Mesodermal cell (in vitro differentiated cells): Measurements from ENCODE around the gene OR13C8.
"Not testable (repeated sequence)": the region's sequence is repeated elsewhere in the genome, so short reads cannot be mapped to it uniquely, and the experiment has no call there.

Source experiments
- H3K27ac ChIP-seq: 2 replicates; pipeline ENCODE4 v1.7.0; 2013; ENCODE audit warnings: mild to moderate bottlenecking, low read depth, low read length, moderate library complexity; ENCODE audit not compliant: severe bottlenecking
- H3K36me3 ChIP-seq: 2 replicates; pipeline ENCODE4 v1.7.1; 2013; ENCODE audit warnings: mild to moderate bottlenecking, low read length, moderate library complexity; ENCODE audit not compliant: control insufficient read depth, insufficient read depth
- H3K4me1 ChIP-seq: one replicate; pipeline ENCODE4 v1.7.1; 2013; ENCODE audit warnings: mild to moderate bottlenecking, low read length; ENCODE audit not compliant: insufficient read depth, control insufficient read depth, poor library complexity, severe bottlenecking
- H3K4me3 ChIP-seq: 2 replicates; pipeline ENCODE4 v1.7.0; 2013; ENCODE audit warnings: low read length, control low read depth, mild to moderate bottlenecking; ENCODE audit not compliant: insufficient read depth, poor library complexity, severe bottlenecking; ENCODE audit errors: extremely low read depth
- H3K9me3 ChIP-seq: 2 replicates; pipeline ENCODE4 v1.7.1; 2013; ENCODE audit warnings: mild to moderate bottlenecking, low read length, moderate library complexity; ENCODE audit not compliant: control insufficient read depth
- WGBS, 2 experiments: methylation state at CpG; one replicate each; pipeline ENCODE4 v1.1.5; 2013; ENCODE audit warnings: missing lambda C conversion rate in 2 of 2; ENCODE audit not compliant: insufficient coverage in 2 of 2; 5-methylcytosine and 5-hydroxymethylcytosine counted together

The OR13C8 gene

DNA sequence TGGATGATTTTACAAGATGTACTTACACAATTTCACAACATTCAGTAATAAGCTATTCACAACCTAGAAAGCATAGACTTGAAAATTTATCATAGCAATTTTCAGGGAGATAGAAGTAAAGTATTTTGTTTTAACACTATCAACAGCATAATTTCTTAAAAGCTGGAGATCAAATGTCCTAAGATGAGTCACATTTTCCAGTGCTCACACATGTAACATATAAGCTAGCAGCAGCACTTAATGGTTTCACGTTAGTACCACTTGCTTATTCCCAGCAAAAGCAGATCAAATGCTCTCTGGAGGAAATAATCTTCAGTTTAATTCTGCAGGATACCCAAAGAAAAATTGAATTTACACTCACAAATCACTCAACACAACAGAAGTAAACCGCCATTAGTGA, 6.5 kb downstream of the OR13C8 start:
- WGBS, 2 experiments: 67 to 89% methylated on average over 1 of the region's 2 CpGs
- peaks cover 4% of the 10 kb centered on the region for H3K9me3 ChIP-seq

DNA sequence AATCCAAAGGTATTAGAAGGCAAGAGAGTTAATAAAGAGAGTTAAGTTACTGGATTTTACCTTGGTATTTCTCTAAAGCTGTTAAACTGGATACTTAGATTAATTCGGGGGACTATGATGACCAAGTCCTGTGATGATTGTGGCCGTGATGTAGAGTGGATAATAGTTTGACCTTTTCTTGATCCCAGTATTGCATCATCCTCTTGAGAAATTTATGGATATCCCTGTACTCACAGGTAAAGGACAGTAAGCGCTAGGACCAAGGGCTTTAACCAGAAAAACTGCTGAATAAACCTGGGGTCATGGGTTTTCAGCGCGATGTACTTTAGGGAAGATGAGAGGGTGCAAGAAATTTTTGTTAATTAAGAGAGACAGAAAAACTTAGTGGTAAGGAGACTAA, 8.3 kb downstream of the OR13C8 start:
- Histone ChIP-seq H3K4me3 (no peak overlapping the region), H3K27ac (no peak overlapping the region), H3K4me1 (no peaks in the 10 kb centered on the region), H3K9me3 (no peaks in the 10 kb centered on the region), H3K36me3 (no peaks in the 10 kb centered on the region)
- WGBS, 2 experiments: 80 to 98% methylated on average over 2 to 3 of the region's 5 CpGs

More for the DNA sequence above, 6.5 kb downstream of the OR13C8 start:
- H3K36me3 ChIP-seq: no peaks in the 10 kb centered on the region
- no peak overlapping the region for H3K4me3 ChIP-seq
- H3K4me1 ChIP-seq: no peaks in the 10 kb centered on the region
- H3K27ac ChIP-seq: no peak overlapping the region

GRCh38 chr9:104580562-104580961, 11.6 kb downstream of the OR13C8 start:
- Histone ChIP-seq H3K9me3 (no peaks in the 10 kb centered on the region), H3K36me3 (no peaks in the 10 kb centered on the region), H3K4me1 (no peaks in the 10 kb centered on the region), H3K27ac (no peak overlapping the region), H3K4me3 (no peak overlapping the region)
- WGBS, 2 experiments: no CpG with 5 or more reads among the region's 1 CpG

- WGBS, 2 experiments: no CpG with 5 or more reads among the region's 1 CpG
- Histone ChIP-seq H3K4me1 (no peaks in the 10 kb centered on the region), H3K36me3 (no peaks in the 10 kb centered on the region), H3K4me3 (no peak overlapping the region), H3K27ac (no peak overlapping the region), H3K9me3 (no peaks in the 10 kb centered on the region)
These were observed 17.7 kb downstream of the OR13C8 start for GRCh38 chr9:104586496-104587180.

DNA sequence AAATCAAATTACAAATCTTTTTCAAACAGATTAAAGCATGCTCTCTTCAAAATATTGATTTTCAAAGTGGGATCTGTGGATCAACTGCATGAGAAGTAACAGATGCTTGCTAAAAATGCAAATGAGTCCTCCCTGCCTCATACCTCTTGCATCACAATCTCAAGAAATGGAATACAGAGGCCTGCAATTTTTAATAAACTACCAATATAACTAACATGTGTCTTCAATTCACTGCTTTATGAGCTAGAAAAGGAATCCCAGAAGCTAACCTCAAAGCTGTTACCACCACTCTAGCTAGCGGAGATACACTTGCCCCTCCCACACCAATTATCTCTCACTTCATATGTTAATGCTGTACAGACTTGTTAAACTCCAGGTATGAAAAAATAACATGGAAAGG, 20.7 kb downstream of the OR13C8 start:
- 60% methylated on average over 1 of the region's 1 CpG; no CpG with 5 or more reads in 1 of the 2 experiments for WGBS, 2 experiments
- no peaks in the 10 kb centered on the region for H3K36me3 ChIP-seq
- H3K27ac ChIP-seq: no peak overlapping the region
- H3K4me1 ChIP-seq: no peaks in the 10 kb centered on the region
- H3K4me3 ChIP-seq: no peak overlapping the region
- no peaks in the 10 kb centered on the region for H3K9me3 ChIP-seq

DNA sequence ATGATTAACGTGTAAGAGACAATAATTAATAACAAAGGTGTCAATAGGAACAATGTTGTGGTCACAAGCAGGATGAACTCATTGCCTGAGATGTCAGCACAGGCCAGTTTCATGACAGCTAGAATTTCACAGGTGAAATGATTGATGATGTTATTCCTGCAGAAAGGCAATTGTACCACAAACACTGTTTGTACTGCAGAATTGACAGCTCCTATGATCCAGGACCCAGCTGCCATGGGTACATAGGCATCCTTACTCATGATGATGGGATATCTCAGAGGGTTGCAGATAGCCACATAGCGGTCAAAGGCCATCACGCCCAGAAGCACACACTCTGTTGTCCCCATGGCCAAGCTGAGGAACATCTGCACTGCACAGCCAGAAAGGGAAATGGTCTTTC, 29.8 kb downstream of the OR13C8 start:
- WGBS, 2 experiments: 42% methylated on average over 1 of the region's 3 CpGs; no CpG with 5 or more reads in 1 of the 2 experiments
- H3K4me1 ChIP-seq: not testable (repeated sequence)

DNA sequence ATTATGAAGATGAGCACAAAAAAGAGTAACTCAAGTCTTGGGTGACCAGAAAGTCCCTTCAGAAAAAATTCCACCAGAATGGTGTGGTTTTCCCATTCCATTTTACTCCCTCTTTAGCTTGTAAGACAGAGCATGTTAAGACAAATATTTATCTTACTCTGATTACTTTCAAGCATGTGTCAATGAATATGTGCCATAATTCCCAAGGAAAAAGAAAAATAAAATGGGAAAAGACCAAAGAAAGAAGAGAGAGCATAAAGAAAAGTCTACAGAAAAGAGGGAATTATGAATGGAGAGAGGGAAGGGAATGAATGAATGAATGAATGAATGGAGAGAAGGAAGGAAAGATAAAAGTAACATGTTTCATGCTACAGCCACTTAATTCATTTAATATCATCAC, 30.3 kb downstream of the OR13C8 start, which contains the start of gene OR13C5:
TSS of gene OR13C5 (minus strand) at position 101 of the 400 bp plus-strand sequence. CDS start at position 101, 0 bp downstream.
- not testable (repeated sequence) for H3K4me3 ChIP-seq, H3K9me3 ChIP-seq, H3K36me3 ChIP-seq, H3K27ac ChIP-seq, H3K4me1 ChIP-seq

More for the DNA sequence above, 29.8 kb downstream of the OR13C8 start:
- H3K4me3 ChIP-seq, H3K27ac ChIP-seq, H3K9me3 ChIP-seq, H3K36me3 ChIP-seq: not testable (repeated sequence)

DNA sequence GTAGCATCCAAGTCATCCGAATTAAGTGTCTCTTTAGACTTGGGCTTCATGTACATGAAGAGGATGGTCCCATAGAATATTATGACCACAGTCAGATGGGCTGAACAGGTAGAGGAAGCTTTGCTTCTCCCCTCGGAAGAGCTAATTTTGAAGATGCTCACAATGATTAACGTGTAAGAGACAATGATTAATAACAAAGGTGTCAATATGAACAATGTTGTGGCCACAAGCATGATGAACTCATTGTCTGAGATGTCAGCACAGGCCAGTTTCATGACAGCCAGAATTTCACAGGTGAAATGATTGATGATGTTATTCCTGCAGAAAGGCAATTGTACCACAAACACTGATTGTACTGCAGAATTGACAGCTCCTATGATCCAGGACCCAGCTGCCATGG, 35.8 kb downstream of the OR13C8 start:
- WGBS, 2 experiments: 83 to 90% methylated on average over 2 of the region's 3 CpGs
- Histone ChIP-seq H3K9me3 (no peaks in the 10 kb centered on the region), H3K27ac (no peak overlapping the region), H3K4me3 (no peak overlapping the region), H3K4me1 (no peaks in the 10 kb centered on the region), H3K36me3 (no peaks in the 10 kb centered on the region)

DNA sequence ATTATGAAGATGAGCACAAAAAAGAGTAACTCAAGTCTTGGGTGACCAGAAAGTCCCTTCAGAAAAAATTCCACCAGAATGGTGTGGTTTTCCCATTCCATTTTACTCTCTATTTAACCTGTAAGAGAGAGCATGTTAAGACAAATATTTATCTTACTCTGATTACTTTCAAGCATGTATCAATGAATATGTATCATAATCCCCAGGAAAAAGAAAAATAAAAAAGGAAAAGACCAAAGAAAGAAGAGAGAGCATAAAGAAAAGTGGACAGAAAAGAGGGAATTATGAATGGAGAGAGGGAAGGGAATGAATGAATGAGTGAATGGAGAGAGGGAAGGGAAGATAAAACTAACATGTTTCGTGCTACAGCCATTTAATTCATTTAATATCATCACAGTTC, 36.6 kb downstream of the OR13C8 start, which contains the start of gene OR13C2:
TSS of gene OR13C2 (minus strand) at position 101 of the 400 bp plus-strand sequence. CDS start at position 101, 0 bp downstream.
- H3K36me3 ChIP-seq, H3K27ac ChIP-seq, H3K4me1 ChIP-seq, H3K4me3 ChIP-seq, H3K9me3 ChIP-seq: not testable (repeated sequence)
- WGBS, 2 experiments: no CpG with 5 or more reads among the region's 1 CpG

DNA sequence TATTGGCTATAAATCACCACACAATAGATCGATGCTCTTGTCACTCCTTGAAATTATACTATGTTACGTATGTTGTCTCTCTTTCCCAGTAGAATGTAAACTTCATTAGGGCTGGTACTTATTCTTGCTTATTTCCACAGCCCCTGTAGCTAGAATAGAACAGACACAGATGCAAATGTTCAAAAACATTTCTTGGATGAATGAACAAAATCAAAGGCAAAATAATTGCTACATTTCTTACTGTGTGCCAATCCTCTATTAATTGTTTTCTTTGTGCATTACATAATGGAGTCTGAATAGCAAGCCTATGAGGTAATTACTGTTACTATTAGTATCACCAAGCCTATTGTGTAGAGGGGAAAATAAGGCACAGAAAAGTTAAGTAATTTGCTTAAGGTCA, 37.2 kb downstream of the OR13C8 start:
- no peaks in the 10 kb centered on the region for H3K9me3 ChIP-seq
- no peak overlapping the region for H3K4me3 ChIP-seq
- no peaks in the 10 kb centered on the region for H3K36me3 ChIP-seq
- no peaks in the 10 kb centered on the region for H3K4me1 ChIP-seq
- 100% methylated on average over 1 of the region's 2 CpGs; no CpG with 5 or more reads in 1 of the 2 experiments for WGBS, 2 experiments
- H3K27ac ChIP-seq: no peak overlapping the region

DNA sequence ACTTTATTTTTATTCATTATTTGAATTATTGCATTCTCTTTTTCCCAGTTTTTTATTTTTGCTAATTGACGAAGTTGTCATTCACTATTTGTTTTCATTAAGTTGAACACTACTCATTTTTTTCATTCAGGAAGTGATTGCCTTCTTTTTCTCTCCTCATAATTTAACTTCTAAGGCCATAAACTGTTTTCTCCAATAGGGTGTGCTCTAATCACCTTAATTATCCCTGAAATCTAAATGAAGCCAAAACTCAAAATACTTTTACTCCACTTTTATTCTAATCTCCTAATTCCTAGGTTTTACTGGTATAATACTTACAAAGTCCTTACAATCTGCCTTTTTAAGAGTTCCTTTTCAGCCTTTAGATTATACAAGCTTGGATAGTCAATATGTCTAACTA, 39.4 kb downstream of the OR13C8 start:
- H3K4me3 ChIP-seq: no peak overlapping the region

More for the DNA sequence above, 39.4 kb downstream of the OR13C8 start:
- Histone ChIP-seq H3K4me1 (no peaks in the 10 kb centered on the region), H3K27ac (no peak overlapping the region), H3K9me3 (no peaks in the 10 kb centered on the region), H3K36me3 (no peaks in the 10 kb centered on the region)
- WGBS, 2 experiments: 44% methylated on average over 1 of the region's 1 CpG; no CpG with 5 or more reads in 1 of the 2 experiments
